Activated T-helper 17 cell treated with anti-CD3 and anti-CD28 coated beads, Interleukin-2, amount 50 U/mL, for 72 hours (primary cell): ENCODE results near the gene CCL20. TPM values are rescaled to one million over a fixed set of nuclear protein-coding genes. Genes with fewer than 3 reads are reported as not detected.
"Not testable (repeated sequence)": the region's sequence is repeated elsewhere in the genome, so short reads cannot be mapped to it uniquely, and the experiment has no call there.

Source experiments
- ATAC-seq: fragments of 150-1000 bp; cut with Tn5 transposase; replicated peaks from 2 replicates; pipeline ENCODE4 v1.10.0; 2021; ENCODE audit warnings: mild to moderate bottlenecking, moderate library complexity
- H3K27ac Mint-ChIP-seq: one replicate; pipeline ENCODE4 v1.8.0; 2022; ENCODE audit warnings: mixed read lengths
- H3K27me3 Mint-ChIP-seq: one replicate; pipeline ENCODE4 v1.8.0; 2022; ENCODE audit warnings: mixed read lengths
- H3K36me3 Mint-ChIP-seq: one replicate; pipeline ENCODE4 v1.8.0; 2022; ENCODE audit warnings: low read depth, mild to moderate bottlenecking, mixed read lengths
- H3K4me1 Mint-ChIP-seq: one replicate; pipeline ENCODE4 v1.8.0; 2022; ENCODE audit warnings: mixed read lengths
- H3K4me3 Mint-ChIP-seq: one replicate; pipeline ENCODE4 v1.8.0; 2022; ENCODE audit warnings: mild to moderate bottlenecking, mixed read lengths
- H3K9me3 Mint-ChIP-seq: one replicate; pipeline ENCODE4 v1.8.0; 2022; ENCODE audit warnings: mixed read lengths
- total RNA-seq, 2 donors: library from RNA; stranded (reverse); gene quantifications; one replicate each; pipeline ENCODE4 v1.2.3, GENCODE V29; 2022

The CCL20 gene
- total RNA-seq, 2 donors from 2014 or later, result 36.1 to 137 TPM

DNA sequence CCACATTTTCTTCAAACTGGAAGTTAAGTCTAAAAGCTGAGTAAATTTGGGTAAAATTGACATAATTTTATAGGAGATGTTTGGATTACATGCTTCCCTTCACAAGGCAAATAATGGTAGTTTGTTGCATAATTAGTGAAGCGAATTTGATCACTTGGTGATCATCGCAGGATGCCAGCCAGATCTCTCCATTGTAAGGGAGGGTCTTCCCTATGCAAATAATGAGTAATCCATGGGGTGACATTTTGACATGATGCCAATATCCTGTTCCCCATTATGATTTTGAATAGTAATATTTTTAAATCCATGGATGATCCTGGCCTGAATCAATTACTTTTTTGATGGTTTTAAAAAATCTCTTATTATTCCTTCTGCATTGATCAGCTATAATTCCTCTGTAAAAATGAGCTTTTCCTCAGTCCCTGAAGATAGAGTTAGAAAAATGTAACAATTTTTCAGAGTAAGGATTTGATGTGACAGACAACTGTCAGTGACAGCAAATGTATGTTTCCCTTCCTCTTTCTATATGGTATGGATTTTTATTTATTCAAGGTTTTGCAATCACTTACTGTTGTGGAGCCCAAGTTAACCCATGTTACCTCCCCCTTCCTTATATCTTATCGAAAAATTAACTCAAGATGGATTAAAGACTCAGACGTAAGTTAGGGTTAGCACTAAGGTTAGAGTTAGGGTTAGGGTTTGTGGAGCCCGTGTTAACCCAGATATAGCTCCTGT is 21.4 kb downstream of the CCL20 start:
- H3K4me3 Mint-ChIP-seq, result no peak overlapping the region
- H3K27ac Mint-ChIP-seq, result no peak overlapping the region
- no peaks in the 10 kb centered on the region for H3K27me3 Mint-ChIP-seq
- no peaks in the 10 kb centered on the region for H3K36me3 Mint-ChIP-seq
- H3K9me3 Mint-ChIP-seq, result peaks cover 16% of the 10 kb centered on the region
- H3K4me1 Mint-ChIP-seq, result peaks cover under 1% of the 10 kb centered on the region
- ATAC-seq, result no peak

DNA sequence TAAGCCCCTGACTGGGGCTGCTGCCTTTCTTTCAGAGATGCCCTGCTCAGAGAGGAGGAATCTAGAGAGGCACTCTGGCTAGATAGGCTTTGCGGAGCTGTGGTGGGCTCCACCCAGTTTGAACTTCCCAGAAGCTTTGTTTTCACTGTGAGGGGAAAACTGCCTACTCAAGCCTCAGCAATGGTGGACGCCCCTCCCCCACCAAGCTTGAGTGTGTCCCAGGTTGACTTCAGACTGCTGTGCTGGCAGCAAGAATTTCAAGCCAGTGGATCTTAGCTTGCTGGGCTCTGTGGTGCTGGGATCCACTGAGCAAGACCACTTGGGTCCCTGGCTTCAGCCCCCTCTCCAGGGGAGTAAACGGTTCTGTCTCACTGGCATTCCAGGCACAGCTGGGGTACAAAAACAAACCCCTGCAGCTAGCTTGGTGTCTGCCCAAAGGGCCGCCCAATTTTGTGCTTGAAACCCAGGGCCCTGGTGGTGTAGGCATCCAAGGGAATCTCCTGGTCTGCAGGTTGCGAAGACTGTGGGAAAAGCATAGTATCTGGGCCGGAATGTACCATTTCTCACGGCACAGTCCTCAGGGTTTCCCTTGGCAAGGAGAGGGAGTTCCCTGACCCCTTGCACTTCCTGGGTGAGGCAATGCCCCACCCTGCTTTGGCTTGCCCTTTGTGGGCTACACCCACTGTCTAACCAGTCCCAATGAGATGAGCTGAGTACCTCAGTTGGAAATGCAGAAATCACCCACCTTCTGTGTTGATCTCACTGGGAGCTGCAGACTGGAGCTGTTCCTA is 25.9 kb downstream of the CCL20 start:
- Mint-ChIP-seq H3K9me3 (peaks cover 25% of the 10 kb centered on the region), H3K4me3 (peak overlapping the region; percentile 10), H3K4me1 (peaks cover 11% of the 10 kb centered on the region)
- not testable (repeated sequence) for H3K27me3 Mint-ChIP-seq, ATAC-seq, H3K36me3 Mint-ChIP-seq, H3K27ac Mint-ChIP-seq

DNA sequence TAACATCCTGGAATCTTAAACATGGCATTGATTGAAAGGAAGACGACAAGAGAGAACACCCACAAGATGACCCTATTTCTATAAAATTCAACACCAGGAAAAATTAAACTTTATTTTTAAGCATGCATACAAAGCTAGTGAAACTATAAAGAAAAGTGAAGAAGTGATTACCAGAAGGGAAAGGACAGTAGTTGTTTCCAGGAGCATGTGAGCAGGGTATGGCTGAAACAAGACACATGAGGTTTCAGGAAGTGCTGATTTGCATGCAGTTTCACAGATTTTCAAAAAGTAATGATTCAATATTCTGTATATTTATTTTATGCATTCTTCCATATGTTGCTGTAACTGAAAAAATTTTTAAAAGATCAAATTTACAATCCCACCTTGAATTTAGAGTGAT is 33.2 kb downstream of the CCL20 start:
- Mint-ChIP-seq H3K4me1 (peaks cover 29% of the 10 kb centered on the region), H3K9me3 (no peaks in the 10 kb centered on the region), H3K36me3 (peaks cover 19% of the 10 kb centered on the region), H3K4me3 (peak overlapping the region; percentile 85), H3K27ac (peak overlapping the region; percentile 95), H3K27me3 (no peaks in the 10 kb centered on the region)
- peak; percentile 53 for ATAC-seq

DNA sequence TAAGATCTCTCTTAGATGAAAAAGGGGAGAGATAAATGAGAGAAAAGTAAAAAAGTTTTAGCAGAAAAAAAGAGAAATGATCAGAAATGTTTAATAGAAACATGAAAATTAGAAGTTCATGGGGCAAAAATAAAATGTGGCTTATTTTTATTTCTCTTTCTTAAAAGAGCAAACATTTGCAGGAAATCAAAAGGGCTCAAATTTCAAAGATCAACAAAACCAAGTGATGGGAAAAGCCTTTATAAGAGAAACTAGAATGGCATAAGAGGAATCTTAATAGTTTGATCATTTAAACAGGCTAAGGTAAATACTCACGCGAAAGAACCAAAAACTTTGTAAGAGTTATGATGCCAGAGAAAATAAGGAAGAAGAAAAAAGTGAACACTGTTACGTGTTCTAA is 34.5 kb downstream of the CCL20 start:
- peak overlapping the region; percentile 95 for H3K27ac Mint-ChIP-seq
- H3K4me3 Mint-ChIP-seq, result peak overlapping the region; percentile 85
- H3K27me3 Mint-ChIP-seq, result no peaks in the 10 kb centered on the region
- peaks cover 19% of the 10 kb centered on the region for H3K36me3 Mint-ChIP-seq
- H3K4me1 Mint-ChIP-seq, result peaks cover 32% of the 10 kb centered on the region
- peak; percentile 9 for ATAC-seq
- H3K9me3 Mint-ChIP-seq, result no peaks in the 10 kb centered on the region

DNA sequence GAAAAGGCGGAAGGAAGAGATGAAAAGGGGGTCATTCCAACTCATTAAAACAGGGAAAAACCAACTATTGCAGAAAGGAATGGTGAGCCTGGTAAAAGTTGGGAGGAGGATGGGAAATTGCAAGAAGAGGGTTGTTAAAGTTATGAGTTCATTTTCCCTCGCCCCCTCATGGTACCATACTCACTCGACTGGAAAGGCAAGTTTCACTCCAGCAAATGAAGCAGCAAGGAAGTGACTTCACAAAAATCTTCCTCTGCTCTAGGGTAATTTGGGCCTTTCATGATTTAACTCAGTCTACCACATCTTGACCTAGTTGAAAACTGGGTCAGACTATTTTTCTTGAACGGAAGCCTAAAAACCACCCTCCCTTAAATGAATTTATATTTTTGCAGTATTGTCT is 34.9 kb downstream of the CCL20 start:
- Mint-ChIP-seq H3K27me3 (no peaks in the 10 kb centered on the region), H3K4me1 (peaks cover 32% of the 10 kb centered on the region), H3K4me3 (peak overlapping the region; percentile 85), H3K27ac (peak overlapping the region; percentile 95), H3K9me3 (no peaks in the 10 kb centered on the region), H3K36me3 (peaks cover 19% of the 10 kb centered on the region)
- ATAC-seq, result peak; percentile 86

DNA sequence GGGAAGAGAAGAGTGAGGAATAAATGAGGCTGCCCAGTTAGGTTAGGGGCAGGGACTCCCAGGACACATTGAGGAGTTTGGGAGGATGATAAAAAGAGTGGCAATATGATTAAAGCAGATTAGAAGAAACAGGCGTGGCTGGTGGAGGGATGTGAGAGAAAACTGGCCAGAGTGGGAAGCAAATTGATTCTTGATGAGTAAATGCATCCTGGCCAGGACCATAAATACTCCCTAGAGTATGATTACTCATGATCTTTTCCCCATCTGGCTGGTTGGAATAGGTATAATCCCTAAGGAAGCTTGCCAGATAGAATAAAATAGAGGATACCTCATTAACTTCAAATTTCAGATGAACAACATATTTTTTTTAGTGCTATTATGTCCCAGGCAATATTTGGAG is 36.3 kb downstream of the CCL20 start:
- H3K27me3 Mint-ChIP-seq, result no peaks in the 10 kb centered on the region
- H3K9me3 Mint-ChIP-seq, result no peaks in the 10 kb centered on the region
- H3K36me3 Mint-ChIP-seq, result peaks cover 19% of the 10 kb centered on the region
- peak overlapping the region; percentile 95 for H3K27ac Mint-ChIP-seq
- peak overlapping the region; percentile 85 for H3K4me3 Mint-ChIP-seq
- ATAC-seq, result no peak
- H3K4me1 Mint-ChIP-seq, result peaks cover 32% of the 10 kb centered on the region

DNA sequence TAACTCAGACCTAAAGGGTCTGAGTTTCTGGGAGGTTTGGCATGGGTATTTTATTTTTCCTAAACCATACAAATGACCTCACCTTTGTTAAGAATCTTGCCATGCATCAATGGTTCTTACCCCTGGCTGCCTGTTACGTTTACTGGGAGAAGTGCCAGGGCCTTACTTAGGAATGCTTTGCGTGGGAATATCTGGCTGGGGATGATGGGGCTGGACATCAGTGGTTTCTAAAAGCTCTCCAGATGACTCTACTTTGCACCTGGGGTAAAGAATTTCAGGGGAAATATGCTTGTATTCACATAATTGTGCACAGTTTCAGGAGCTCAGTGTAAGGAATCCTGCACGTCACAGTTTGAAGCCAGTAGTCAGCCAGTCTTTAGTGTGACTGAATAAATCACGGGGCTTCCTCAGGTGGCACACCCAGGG is 39.6 kb downstream of the CCL20 start:
- Mint-ChIP-seq H3K9me3 (no peaks in the 10 kb centered on the region), H3K27ac (no peak overlapping the region), H3K4me1 (peaks cover 21% of the 10 kb centered on the region), H3K36me3 (peaks cover 8% of the 10 kb centered on the region), H3K4me3 (no peak overlapping the region), H3K27me3 (no peaks in the 10 kb centered on the region)
- ATAC-seq, result no peak

DNA sequence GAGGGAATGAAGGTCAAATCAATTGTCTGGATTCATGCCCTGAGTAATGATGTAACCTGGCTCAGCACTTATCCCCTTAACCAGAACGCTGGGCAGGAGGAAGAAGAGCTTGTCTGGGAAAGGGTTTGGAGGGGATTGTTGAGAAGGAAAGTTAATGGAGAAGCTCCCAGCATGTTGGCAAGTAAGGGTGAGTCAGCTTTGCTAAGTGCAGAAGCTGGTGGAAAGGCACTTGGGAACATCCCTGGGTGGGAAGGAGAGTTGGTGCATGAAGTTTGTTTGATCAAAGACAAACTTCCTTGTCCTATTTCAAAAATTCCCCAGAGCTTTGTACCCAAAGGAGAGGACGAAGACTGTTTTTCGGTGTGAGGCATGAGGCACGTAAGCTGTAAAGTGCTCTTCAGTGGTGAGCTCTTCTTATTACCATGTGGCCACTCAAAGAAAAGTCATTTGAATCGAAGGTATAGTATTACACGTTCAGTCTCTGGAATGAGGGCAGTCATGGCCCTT is 40.2 kb downstream of the CCL20 start:
- peaks cover 2% of the 10 kb centered on the region for H3K36me3 Mint-ChIP-seq
- no peaks in the 10 kb centered on the region for H3K27me3 Mint-ChIP-seq
- H3K9me3 Mint-ChIP-seq, result no peaks in the 10 kb centered on the region
- peaks cover 21% of the 10 kb centered on the region for H3K4me1 Mint-ChIP-seq
- no peak for ATAC-seq
- no peak overlapping the region for H3K27ac Mint-ChIP-seq
- no peak overlapping the region for H3K4me3 Mint-ChIP-seq

DNA sequence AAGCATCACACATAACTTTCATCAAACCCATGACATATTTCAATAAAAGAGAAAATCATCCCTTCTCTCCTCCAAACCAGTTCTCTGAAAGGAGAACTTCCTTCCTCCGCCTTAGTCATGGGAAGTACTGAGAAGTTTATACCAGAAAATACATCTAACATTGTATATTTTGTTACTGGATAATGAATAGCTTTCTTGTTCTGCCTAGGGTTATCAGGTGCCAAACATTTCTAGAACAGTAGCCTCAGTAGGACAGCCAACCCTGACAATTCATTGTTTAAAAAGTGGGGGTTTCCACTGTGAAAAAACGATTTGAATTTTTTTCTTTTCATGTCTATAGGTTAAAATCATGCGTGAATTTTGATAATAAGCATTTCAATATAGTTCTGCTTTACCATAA is 41.8 kb downstream of the CCL20 start:
- Mint-ChIP-seq H3K9me3 (no peaks in the 10 kb centered on the region), H3K27ac (no peak overlapping the region), H3K4me1 (peaks cover 16% of the 10 kb centered on the region), H3K4me3 (peak overlapping the region; percentile 22), H3K27me3 (no peaks in the 10 kb centered on the region), H3K36me3 (no peaks in the 10 kb centered on the region)
- no peak for ATAC-seq

DNA sequence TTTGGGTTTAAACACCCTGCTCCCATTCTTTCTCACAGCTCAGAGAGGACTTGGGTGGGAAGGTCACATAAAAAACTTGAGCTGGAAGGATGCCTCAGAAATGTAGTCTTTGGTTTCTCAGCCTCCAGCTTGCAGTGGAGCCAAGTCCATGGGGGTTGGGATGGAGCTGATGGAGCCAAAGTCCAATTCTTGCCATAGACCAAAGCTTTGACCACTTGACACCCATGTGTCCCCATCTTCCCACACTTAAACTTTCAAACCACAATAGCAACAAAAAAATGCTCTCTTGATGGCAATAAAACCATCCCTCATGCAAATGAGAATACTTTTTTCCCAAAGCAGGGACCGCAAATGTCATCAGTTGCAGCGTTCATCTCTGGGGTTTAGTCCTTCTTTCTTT is 43.1 kb downstream of the CCL20 start:
- H3K4me3 Mint-ChIP-seq, result peak overlapping the region; percentile 34
- H3K27me3 Mint-ChIP-seq, result no peaks in the 10 kb centered on the region
- no peak overlapping the region for H3K27ac Mint-ChIP-seq
- peaks cover 18% of the 10 kb centered on the region for H3K4me1 Mint-ChIP-seq
- no peaks in the 10 kb centered on the region for H3K36me3 Mint-ChIP-seq
- peak; percentile 26 for ATAC-seq
- H3K9me3 Mint-ChIP-seq, result no peaks in the 10 kb centered on the region

DNA sequence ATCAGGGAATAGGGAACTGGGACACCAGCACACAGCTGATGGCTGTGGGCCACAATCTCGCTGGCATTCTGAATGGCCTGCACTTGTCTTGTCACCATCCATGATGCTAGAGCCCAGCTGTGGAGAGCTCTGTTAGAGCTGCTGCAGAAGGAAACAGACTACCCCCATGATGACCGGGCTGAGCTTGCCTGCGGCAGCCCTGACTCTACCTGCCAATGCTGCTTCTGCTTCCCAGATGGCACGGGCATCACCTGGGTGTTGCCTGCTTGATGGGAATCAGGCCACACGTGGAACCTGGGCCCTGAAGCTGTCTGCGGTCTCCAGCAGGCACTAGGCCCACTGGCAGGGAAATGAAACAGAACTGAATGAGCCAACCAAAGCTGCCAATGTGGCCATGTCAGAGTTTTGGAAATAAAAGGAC is 46.6 kb downstream of the CCL20 start:
- no peaks in the 10 kb centered on the region for H3K9me3 Mint-ChIP-seq
- peak overlapping the region; percentile 52 for H3K4me3 Mint-ChIP-seq
- H3K27me3 Mint-ChIP-seq, result no peaks in the 10 kb centered on the region
- no peaks in the 10 kb centered on the region for H3K36me3 Mint-ChIP-seq
- peaks cover 14% of the 10 kb centered on the region for H3K4me1 Mint-ChIP-seq
- peak overlapping the region; percentile 83 for H3K27ac Mint-ChIP-seq
- no peak for ATAC-seq

DNA sequence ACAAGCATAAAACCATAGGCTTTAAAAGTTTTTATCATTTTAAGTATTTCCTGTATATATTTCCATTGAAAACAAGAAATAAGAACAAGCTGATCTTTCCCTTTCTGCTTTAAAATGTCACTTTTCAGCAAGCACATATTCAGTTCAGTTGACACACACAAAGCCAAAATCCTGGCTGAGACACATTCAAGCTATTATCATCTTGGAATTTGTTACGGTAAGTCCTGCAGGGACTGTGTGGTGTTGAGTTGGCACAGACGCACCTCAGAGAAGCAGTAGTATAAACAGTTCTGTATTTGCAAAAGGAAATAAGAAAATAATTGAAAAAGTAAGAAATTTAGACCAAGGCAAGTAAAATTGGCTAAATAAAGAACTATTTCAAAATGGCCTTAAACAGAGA is 47.4 kb downstream of the CCL20 start:
- Mint-ChIP-seq H3K4me1 (peaks cover 14% of the 10 kb centered on the region), H3K27me3 (no peaks in the 10 kb centered on the region), H3K9me3 (no peaks in the 10 kb centered on the region), H3K27ac (peak overlapping the region; percentile 83), H3K36me3 (no peaks in the 10 kb centered on the region), H3K4me3 (peak overlapping the region; percentile 52)
- no peak for ATAC-seq

DNA sequence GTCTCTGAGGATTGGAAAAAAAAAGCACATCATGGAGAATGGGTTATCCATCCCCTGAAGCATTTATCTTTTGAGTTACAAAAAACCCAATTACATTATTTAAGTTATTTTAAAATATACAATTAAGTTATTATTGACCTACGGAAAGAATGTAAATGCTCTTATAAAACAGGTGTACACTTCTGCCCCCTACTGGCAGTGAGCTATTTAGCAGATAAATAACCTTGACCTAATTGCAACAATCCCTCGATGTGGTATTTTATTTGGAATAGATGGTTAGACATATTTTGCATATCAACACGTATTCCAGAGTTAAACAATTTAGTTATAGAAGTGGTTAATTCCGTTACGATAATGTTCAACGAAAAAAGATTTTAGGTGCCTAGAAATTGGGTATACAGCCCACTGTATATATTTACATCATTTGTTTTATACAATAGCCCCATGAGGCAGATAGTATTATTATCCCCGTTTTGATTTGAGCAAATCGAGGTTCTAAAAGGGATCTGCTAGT is 48.6 kb downstream of the CCL20 start:
- peaks cover 11% of the 10 kb centered on the region for H3K4me1 Mint-ChIP-seq
- no peaks in the 10 kb centered on the region for H3K36me3 Mint-ChIP-seq
- no peak for ATAC-seq
- no peak overlapping the region for H3K27ac Mint-ChIP-seq
- H3K27me3 Mint-ChIP-seq, result no peaks in the 10 kb centered on the region
- H3K9me3 Mint-ChIP-seq, result no peaks in the 10 kb centered on the region
- H3K4me3 Mint-ChIP-seq, result no peak overlapping the region

DNA sequence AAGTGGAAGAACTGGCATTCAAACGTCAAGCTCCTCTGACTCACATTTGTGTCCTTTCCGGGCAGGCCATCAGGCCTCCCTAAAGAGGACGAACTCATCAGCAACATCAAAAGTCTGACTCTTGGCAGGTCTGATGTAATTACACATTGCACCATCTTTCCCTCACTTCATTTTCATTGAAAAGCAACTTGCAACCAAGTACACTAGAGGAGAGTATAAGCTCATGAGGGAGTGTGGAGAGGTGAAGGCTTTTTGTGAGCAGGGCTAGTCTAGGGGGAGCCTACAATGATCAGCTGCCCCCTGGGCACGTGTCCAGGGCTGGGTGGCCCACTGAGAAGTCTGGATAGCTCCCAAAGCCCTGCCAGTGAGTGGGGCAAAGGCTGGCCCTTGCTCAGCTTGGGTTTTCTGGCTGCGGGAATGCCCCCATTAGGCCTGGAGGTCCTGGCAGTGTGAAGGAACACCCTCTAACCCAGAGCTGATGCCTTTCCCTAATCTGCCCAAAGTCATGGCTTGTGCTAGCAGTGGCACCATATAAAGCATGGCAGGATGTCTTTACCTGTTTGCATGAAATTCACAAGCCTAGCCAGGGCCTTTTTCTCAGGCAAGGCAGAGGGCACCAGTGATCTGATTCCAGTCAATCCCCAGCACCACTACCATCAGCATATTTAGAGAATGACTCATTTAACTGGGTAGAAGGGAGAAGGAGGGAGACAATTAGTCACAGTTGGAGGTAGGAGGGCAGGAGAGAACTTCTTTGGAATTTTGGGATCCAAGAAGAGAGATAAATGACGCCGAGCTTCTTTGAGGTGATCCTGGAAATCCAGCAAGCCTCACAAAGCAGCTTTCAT is 49.3 kb downstream of the CCL20 start:
- H3K4me3 Mint-ChIP-seq, result no peak overlapping the region
- H3K4me1 Mint-ChIP-seq, result peaks cover 11% of the 10 kb centered on the region
- H3K9me3 Mint-ChIP-seq, result no peaks in the 10 kb centered on the region
- H3K27me3 Mint-ChIP-seq, result no peaks in the 10 kb centered on the region
- peak; percentile 52 for ATAC-seq
- no peak overlapping the region for H3K27ac Mint-ChIP-seq
- no peaks in the 10 kb centered on the region for H3K36me3 Mint-ChIP-seq
